WTC11 (cell line): ENCODE data around the gene ELMOD1.

Experiments
- CBFB ChIP-seq: sonication (generic); formaldehyde crosslinking; IDR thresholded peaks from 2 replicates; pipeline ENCODE4 v1.8.1; 2022; ENCODE audit warnings: mild to moderate bottlenecking, low read depth, missing genetic modification reagents
- CTCF ChIP-seq: fragments of 200-600 bp; IDR thresholded peaks from 2 replicates; pipeline ENCODE4 v1.8.0; 2022; ENCODE audit warnings: antibody characterized with exemption
- JUN ChIP-seq: sonication (generic); formaldehyde crosslinking; IDR thresholded peaks from 2 replicates; pipeline ENCODE4 v1.8.0; 2023; ENCODE audit warnings: mild to moderate bottlenecking, missing genetic modification reagents
- SP1 ChIP-seq: sonication (generic); formaldehyde crosslinking; conservative IDR thresholded peaks from 2 replicates; pipeline ENCODE4 v1.8.1; 2022; ENCODE audit warnings: missing genetic modification reagents
- TEAD4 ChIP-seq: sonication (generic); formaldehyde crosslinking; IDR thresholded peaks from 2 replicates; pipeline ENCODE4 v1.8.0; 2022; ENCODE audit warnings: mild to moderate bottlenecking, missing genetic modification reagents

DNA sequence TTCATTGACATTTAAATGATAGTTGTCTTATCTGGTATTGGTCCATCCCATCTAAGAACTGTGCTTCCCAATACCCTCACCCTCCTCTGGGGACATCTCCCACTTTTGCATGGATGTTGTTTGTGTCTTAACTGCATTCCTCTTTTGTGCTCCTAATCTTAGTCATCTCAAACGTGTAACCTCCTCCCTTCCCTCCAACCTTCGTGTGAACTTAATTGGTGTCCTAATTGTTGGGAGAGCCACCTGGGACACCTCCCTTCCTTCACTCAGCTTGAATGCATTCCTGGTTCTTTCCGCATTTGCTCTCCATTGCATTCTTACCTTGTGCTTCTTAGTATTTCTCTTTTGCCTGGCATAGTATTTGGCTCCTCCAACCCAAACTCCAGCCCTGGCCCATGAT, 9.8 kb upstream of the ELMOD1 start:
- no peak for TF ChIP-seq JUN (CRISPR knock-in tag)
- TF ChIP-seq CBFB (CRISPR knock-in tag): no peak
- TF ChIP-seq CTCF: no peak
- no peak for TF ChIP-seq SP1 (CRISPR knock-in tag)
- no peak for TF ChIP-seq TEAD4 (CRISPR knock-in tag)
